ENCODE data around the gene TMEM187. TPM values are rescaled to one million over a fixed set of nuclear protein-coding genes. Genes with fewer than 3 reads are reported as not detected.

Gene TMEM187
- polyA plus RNA-seq, 1 experiment = 3.2 TPM

DNA sequence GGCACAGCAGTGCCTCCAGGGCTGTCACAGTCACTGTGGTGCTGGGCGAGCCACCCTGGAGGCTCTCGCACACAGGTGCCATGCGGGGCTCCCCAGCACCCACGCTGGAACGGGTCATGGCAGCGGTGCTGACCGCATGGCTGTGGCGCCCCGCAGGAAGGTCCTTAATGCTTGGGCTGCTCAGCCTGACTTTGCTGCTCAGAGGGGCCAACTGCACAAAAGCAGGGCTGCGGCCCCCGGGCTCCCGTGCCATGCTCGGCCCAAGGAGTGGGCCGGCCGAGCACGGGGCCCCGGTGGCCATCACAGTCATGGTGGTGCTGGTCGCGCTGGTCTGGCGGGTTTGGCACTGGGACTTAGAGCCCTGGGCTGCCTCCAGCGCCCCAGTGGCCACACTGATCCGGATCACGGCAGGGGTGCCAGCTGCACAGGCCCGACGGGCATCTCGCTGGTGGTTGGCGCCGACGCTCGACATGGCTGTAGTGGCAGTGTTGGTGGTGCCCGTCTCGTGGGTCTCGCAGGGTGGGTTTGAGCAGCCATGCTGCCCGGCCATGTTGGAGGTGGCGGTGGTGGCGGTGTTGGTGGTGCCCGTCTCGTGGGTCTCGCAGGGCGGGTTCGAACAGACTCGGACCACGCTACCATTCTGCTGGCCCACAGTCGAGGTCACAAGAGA is 17.9 kb upstream of the TMEM187 start:
- CTCF ChIA-PET = interaction anchor here (0.7 kb wide), 1 partner anchor 1010 kb away, joined by 5 read pairs; no protein-coding TSS in a partner anchor
- no peaks in the 10 kb centered on the region for H3K27me3 ChIP-seq (ENCODE audit: control insufficient read depth, insufficient read depth, low read length)
- POLR2A ChIA-PET = no interaction called here
- TF ChIP-seq CTCF (IDR thresholded peaks at IDR 0.05; ENCODE audit: low read depth, low read length) = no peak
- no peak overlapping the region for H3K4me3 ChIP-seq (ENCODE audit: low read depth, low read length)
- no peaks in the 10 kb centered on the region; the same call in 1 of the 2 replicates for H3K9me3 ChIP-seq (ENCODE audit: control insufficient read depth, insufficient read depth, low read length)
- H3K27ac ChIP-seq (ENCODE audit: low read depth, low read length) = no peak overlapping the region
- no peak for DNase-seq (ENCODE audit: low read depth, low spot score)

GRCh38 chrX:153955228-153955732 is 17.3 kb upstream of the TMEM187 start:
- POLR2A ChIA-PET = no interaction called here
- H3K9me3 ChIP-seq (ENCODE audit: control insufficient read depth, insufficient read depth, low read length) = no peaks in the 10 kb centered on the region
- H3K27me3 ChIP-seq (ENCODE audit: control insufficient read depth, insufficient read depth, low read length) = no peaks in the 10 kb centered on the region
- H3K27ac ChIP-seq (ENCODE audit: low read depth, low read length) = no peak overlapping the region
- H3K4me3 ChIP-seq (ENCODE audit: low read depth, low read length) = no peak overlapping the region
- CTCF ChIA-PET = interaction anchor here (0.7 kb wide), 1 partner anchor 1011 kb away, joined by 5 read pairs; no protein-coding TSS in a partner anchor
- TF ChIP-seq CTCF (IDR thresholded peaks at IDR 0.05; ENCODE audit: low read depth, low read length) = no peak
- no peak for DNase-seq (ENCODE audit: low read depth, low spot score)

DNA sequence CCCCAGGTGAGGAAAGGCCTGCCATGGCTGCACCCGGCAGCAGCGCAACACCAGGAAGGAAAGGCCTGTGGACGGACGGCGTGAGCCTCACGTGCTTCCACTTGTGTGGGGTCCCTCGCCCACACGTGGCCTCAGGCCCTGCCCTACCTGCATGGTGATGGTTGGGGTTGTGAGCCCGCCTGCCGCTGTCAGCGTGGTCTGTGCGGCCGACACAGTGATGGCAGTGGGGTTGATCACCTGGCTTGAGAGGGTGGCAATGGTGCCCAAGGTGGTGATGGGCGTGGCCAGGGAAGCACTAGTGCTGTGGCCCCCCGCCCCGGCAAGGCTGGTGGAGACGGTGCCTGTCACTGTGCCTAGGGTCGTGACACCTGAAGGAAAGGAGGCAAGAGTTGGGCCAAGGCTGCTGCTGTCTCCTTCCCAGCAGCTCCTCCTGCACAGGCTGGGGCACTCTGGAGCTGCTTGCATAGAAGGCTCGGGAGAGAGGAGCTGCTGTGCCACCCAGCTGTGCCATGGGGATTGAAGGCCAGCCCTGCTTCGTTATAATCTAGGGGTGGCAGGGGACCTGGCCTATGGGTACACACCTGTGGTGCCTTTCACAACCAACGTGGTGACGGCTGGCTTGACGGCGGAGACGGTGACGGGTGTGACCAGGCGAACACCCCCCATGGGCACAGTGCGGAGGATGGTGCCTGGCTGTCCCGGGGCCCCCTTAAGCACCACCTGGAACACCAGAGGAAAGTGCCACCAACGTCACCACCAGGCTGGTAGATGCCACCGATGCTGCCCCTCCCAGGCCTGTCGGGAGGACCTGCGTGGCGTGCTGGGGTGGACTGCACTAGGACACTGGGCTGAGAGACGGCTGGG is 16.3 kb upstream of the TMEM187 start:
- ChIA-PET POLR2A (no interaction called here), CTCF (no interaction called here)
- no peak for DNase-seq (ENCODE audit: low read depth, low spot score)
- Histone ChIP-seq H3K27me3 (ENCODE audit: control insufficient read depth, insufficient read depth, low read length) (no peaks in the 10 kb centered on the region), H3K4me3 (ENCODE audit: low read depth, low read length) (no peak overlapping the region), H3K9me3 (ENCODE audit: control insufficient read depth, insufficient read depth, low read length) (no peaks in the 10 kb centered on the region), H3K27ac (ENCODE audit: low read depth, low read length) (no peak overlapping the region)
- no peak for TF ChIP-seq CTCF (IDR thresholded peaks at IDR 0.05; ENCODE audit: low read depth, low read length)

DNA sequence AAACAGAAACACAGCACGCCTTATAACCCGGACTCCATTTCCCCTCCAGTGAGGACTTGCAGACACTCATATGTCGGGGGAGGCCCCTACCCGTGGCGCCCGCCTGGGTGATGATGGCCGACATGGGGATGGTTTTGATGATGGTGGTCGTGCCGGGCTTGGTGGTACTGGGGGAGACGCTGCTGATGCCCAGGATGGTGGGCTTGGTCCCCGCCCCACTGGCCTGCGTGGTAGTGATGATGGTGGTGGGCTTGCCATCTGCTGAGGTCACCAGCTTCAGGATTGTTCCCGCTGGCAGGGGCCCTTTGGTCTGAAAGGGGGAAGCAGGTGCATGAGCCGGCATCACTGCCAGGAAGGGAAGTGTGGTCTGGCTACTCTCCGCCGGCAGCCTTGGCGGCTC is 15.3 kb upstream of the TMEM187 start:
- no peak overlapping the region for H3K4me3 ChIP-seq (ENCODE audit: low read depth, low read length)
- no peaks in the 10 kb centered on the region for H3K27me3 ChIP-seq (ENCODE audit: control insufficient read depth, insufficient read depth, low read length)
- no peak for DNase-seq (ENCODE audit: low read depth, low spot score)
- ChIA-PET CTCF (no interaction called here), POLR2A (no interaction called here)
- H3K9me3 ChIP-seq (ENCODE audit: control insufficient read depth, insufficient read depth, low read length) = no peaks in the 10 kb centered on the region
- no peak overlapping the region for H3K27ac ChIP-seq (ENCODE audit: low read depth, low read length)
- no peak for TF ChIP-seq CTCF (IDR thresholded peaks at IDR 0.05; ENCODE audit: low read depth, low read length)

GRCh38 chrX:153958605-153959004 is 13.9 kb upstream of the TMEM187 start:
- Histone ChIP-seq H3K9me3 (ENCODE audit: control insufficient read depth, insufficient read depth, low read length) (no peaks in the 10 kb centered on the region), H3K27ac (ENCODE audit: low read depth, low read length) (no peak overlapping the region), H3K27me3 (ENCODE audit: control insufficient read depth, insufficient read depth, low read length) (no peaks in the 10 kb centered on the region), H3K4me3 (ENCODE audit: low read depth, low read length) (no peak overlapping the region)
- ChIA-PET POLR2A (no interaction called here), CTCF (interaction anchor here (1.1 kb wide), 1 partner anchor 12 kb away, joined by 4 read pairs; no protein-coding TSS in a partner anchor)
- no peak for DNase-seq (ENCODE audit: low read depth, low spot score)
- TF ChIP-seq CTCF (IDR thresholded peaks at IDR 0.05; ENCODE audit: low read depth, low read length) = no peak
